ENCODE data around the gene MBNL1.

DNA sequence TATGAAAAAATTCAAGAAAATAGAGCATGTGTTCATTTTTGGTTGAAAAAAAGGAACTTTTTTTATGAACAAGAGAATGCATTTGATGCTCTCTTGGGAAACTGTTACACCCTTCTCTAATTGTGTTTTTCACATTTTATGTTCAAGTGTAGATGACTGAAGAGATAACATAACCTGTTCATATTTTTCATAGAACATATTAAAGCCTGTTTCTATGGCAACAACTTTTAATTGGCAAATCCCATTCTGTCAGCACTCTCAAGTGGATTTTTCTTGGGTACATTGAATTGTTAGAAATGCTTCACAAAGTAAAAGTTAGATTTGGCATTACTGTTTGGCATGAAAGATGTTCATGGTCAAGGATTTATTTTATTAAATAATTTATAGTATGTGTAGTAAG, 117.5 kb downstream of the MBNL1 start:
- TF ChIP-seq, protein P1, sequence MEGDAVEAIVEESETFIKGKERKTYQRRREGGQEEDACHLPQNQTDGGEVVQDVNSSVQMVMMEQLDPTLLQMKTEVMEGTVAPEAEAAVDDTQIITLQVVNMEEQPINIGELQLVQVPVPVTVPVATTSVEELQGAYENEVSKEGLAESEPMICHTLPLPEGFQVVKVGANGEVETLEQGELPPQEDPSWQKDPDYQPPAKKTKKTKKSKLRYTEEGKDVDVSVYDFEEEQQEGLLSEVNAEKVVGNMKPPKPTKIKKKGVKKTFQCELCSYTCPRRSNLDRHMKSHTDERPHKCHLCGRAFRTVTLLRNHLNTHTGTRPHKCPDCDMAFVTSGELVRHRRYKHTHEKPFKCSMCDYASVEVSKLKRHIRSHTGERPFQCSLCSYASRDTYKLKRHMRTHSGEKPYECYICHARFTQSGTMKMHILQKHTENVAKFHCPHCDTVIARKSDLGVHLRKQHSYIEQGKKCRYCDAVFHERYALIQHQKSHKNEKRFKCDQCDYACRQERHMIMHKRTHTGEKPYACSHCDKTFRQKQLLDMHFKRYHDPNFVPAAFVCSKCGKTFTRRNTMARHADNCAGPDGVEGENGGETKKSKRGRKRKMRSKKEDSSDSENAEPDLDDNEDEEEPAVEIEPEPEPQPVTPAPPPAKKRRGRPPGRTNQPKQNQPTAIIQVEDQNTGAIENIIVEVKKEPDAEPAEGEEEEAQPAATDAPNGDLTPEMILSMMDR (conservative IDR thresholded peaks at IDR 0.05; ENCODE audit: low read length) = no peak
- no peak for TF ChIP-seq EZH2phosphoT487 (IDR thresholded peaks at IDR 0.05; ENCODE audit: borderline replicate concordance, low read depth, low read length)
